ENCODE measurements around the gene TET2.
"Not testable (repeated sequence)": the region's sequence is repeated elsewhere in the genome, so short reads cannot be mapped to it uniquely, and the experiment has no call there.

Gene TET2

DNA sequence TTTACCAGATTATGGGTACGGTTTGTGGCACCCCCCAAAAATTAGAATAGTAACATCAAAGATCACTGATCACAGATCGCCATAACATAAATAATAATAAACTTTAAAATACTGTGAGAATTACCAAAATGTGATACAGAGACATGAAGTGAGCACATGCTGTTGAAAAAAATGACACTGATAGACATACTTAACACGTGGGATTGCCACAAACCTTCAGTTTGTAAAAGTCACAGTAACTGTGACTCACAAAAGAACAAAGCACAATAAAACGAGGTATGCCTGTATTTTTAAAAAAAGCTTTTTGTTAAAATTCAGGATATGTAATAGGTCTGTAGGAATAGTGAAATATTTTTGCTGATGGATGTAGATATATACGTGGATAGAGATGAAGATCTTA, 93.4 kb downstream of the TET2 start:
- no peak for DNase-seq

DNA sequence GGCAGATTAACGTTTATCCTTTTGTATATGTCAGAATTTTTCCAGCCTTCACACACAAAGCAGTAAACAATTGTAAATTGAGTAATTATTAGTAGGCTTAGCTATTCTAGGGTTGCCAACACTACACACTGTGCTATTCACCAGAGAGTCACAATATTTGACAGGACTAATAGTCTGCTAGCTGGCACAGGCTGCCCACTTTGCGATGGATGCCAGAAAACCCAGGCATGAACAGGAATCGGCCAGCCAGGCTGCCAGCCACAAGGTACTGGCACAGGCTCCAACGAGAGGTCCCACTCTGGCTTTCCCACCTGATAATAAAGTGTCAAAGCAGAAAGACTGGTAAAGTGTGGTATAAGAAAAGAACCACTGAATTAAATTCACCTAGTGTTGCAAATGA, 94.8 kb downstream of the TET2 start:
- no peak for DNase-seq

DNA sequence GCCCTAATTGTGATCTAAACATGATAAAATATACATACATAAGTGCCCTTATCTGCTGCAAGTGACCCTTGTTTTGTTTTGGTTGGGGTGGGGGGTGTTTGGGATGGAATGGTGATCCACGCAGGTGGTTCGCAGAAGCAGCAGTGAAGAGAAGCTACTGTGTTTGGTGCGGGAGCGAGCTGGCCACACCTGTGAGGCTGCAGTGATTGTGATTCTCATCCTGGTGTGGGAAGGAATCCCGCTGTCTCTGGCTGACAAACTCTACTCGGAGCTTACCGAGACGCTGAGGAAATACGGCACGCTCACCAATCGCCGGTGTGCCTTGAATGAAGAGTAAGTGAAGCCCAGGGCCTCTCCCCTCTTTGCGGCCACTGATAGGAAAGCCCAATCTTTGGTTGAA, 96.8 kb downstream of the TET2 start:
- no peak for DNase-seq

DNA sequence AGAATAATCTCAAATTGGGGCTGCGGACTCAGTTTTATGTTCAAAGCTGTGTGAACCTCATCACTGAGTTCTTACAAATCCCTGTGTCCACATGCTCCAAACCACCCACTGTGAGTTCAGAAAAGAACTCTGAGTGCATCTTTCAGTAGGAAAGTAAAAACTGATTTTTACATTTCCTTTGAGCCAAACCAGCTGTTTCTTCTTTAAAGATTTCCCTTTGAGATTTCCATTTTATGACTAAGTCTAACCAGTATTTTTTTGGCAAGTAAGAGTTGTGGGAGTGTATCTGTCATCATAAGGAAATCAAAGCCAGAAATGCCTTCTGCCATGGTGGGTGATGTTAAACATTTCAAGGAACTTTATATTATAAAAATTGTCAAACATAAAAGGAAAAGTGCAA, 100.0 kb downstream of the TET2 start:
- DNase-seq, result no peak

DNA sequence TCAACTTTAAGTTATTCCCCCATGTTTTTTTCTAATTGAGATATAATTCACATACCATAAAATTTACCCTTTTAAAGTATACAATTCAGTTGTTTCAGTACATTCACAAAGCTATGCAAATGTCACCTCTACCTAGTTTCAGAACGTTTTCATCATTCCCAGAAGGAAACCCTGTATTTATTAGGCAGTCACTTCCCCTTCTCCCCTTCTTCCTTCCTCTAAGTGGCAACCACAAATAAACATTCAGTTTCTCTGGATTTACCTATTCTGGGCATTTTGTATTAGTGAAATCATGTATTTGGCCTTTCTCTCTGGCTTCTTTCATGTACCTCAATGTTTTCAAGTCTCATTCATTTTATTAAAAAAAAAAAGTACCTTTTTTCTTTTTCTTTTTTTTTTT, 101.9 kb downstream of the TET2 start:
- no peak for DNase-seq

DNA sequence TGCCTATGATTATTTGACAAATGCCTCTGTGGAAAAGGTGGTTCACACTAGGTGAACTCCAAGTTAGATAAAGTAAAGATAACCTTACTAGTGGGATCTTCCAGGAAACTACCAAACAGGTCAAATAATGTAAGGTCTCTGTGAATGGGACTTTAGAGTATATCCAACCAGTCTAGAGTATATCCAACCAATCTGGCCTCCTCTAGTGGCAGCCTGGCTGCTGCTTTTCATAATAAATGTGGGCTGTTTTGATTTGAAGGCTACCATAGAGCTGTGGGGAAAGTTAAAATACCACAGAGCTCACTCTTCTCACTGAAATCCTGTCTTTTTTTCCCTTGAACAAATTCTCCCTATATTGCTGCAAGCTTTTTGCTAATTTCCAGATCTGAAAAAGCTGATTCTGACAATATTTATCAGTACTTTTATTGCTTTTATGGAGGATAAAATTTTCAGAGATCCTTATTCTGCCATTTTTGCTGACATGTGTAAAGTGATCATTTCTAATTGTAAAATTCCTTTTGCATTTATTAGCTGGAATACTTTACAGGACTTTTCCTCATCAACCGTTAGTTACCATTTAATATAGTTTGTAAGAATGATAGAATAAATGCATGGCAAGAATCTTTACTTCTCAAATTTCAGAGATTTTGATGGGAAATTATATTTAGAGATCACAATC, 111.3 kb downstream of the TET2 start:
- DNase-seq, result no peak

DNA sequence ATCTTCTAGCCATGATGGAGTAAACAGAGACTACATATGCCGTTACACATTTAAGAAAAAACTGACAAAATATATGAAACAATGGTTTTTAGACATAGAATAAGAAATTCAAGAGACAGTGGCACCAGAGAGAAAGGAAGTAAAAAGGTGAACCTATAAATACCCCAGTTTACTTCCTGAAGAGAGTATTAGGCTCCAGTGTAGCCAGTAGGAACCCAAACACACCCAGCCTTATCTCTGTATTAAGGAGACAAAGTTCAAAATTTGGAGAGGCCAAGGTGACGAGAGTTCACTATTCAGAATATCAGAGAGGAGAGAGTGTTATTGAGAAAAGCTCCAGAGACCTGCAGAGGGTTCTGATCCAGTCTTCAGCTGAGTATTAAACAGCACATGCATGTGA, 119.0 kb downstream of the TET2 start:
- DNase-seq, result no peak

DNA sequence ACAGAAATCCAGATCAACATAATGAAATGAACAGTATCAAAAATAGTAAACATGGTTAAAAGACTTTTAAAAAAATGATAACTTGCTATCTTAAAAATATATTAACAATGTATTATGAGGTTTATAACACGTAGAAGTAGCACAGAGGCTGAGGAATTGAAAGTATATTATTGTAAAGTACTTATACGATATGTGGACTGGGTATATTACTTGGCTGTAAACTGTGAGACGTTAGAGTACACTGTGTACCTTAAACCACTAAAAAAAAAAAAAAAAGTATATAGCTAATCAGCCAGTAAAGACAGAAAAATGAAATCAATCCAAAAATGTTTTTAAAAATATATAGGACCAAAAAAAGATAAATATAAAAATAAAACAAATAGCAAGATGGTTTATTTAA, 120.6 kb downstream of the TET2 start:
- no peak for DNase-seq

DNA sequence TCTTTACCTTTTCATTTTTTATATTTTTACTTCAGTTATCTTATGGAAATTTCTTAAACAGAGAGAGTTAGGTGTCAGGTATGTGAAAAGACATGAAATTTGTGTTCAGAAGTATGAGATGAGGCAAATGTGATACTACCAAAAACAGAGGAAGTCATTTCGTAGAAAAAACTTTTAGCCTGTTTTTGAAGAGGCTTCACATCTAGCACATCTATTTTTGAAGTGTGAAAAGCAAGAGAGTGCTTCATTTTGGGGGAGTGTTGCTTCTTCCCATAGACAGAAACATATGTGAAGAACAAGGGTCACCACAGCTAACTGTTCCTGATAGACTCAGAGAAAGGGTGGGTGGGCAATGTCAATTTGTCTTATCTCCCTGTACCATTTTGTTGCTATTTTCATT, 125.3 kb downstream of the TET2 start:
- DNase-seq, result no peak

DNA sequence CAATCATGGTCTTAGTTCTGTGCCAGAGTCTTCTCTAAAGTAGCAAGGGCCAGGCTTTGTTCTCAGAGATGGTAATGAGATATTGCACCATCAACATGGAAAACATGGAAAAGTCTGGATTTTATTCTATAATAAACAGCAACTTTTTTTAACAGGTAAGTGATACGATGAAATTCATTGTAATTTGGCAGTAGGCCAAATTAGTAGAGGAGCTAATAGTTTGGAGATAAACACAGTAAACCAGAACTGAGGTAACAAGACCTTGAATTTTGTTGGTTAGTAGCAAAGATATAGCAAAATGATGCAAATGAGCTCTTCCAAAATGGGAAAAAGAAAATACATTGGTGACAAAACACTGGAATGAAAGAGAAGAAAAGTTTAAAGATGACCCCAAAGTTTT, 126.6 kb downstream of the TET2 start:
- no peak for DNase-seq

DNA sequence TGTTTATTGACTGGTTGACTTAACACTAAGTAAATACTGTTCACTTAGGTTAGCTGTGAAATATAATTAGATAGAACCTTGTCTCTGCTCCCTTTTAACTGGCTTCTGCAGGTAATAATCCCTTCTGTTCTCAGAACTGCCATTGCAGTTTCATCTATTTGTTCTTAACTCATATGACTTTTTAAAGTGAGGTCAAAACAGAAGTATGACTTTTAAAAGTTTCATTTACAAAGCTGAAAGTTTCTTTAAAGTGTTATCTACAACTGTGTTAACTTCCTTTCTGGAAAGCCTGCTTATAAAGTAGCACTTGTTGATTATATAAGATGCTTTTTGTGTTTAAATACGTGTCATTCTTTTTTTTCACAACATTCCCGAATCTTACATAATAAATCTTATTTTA, 127.4 kb downstream of the TET2 start:
- DNase-seq, result no peak

DNA sequence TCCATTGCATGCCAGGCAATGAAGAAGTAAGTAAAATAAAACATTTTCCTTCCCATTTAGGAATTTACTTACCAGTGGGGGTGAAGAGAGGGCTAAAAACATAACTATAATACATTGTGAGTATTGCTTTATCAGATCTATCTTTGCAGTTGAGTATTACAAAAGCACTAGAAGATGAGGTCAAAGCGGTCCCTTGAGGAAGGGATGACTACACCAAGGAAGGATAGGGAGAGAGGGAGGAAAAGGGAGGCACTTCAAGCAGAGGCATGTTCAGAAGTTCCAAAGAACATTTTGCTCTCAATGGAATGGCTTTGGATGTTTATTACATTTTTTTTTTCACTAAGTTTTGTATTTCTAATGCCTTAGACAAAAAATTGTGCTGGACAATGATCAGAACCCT, 127.8 kb downstream of the TET2 start:
- DNase-seq, result no peak

DNA sequence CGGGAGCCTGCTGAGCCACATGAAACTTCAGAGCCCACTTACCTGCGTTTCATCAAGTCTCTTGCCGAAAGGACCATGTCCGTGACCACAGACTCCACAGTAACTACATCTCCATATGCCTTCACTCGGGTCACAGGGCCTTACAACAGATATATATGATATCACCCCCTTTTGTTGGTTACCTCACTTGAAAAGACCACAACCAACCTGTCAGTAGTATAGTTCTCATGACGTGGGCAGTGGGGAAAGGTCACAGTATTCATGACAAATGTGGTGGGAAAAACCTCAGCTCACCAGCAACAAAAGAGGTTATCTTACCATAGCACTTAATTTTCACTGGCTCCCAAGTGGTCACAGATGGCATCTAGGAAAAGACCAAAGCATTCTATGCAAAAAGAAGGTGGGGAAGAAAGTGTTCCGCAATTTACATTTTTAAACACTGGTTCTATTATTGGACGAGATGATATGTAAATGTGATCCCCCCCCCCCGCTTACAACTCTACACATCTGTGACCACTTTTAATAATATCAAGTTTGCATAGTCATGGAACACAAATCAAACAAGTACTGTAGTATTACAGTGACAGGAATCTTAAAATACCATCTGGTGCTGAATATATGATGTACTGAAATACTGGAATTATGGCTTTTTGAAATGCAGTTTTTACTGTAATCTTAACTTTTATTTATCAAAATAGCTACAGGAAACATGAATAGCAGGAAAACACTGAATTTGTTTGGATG, 129.9 kb downstream of the TET2 start:
- DNase-seq, result no peak

DNA sequence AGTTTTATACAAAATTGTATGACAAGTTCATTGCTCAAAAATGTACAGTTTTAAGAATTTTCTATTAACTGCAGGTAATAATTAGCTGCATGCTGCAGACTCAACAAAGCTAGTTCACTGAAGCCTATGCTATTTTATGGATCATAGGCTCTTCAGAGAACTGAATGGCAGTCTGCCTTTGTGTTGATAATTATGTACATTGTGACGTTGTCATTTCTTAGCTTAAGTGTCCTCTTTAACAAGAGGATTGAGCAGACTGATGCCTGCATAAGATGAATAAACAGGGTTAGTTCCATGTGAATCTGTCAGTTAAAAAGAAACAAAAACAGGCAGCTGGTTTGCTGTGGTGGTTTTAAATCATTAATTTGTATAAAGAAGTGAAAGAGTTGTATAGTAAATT, 131.0 kb downstream of the TET2 start:
- DNase-seq, result no peak

DNA sequence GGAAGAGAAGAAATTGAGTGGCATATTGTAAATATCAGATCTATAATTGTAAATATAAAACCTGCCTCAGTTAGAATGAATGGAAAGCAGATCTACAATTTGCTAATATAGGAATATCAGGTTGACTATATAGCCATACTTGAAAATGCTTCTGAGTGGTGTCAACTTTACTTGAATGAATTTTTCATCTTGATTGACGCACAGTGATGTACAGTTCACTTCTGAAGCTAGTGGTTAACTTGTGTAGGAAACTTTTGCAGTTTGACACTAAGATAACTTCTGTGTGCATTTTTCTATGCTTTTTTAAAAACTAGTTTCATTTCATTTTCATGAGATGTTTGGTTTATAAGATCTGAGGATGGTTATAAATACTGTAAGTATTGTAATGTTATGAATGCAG, 132.6 kb downstream of the TET2 start:
- no peak for DNase-seq

DNA sequence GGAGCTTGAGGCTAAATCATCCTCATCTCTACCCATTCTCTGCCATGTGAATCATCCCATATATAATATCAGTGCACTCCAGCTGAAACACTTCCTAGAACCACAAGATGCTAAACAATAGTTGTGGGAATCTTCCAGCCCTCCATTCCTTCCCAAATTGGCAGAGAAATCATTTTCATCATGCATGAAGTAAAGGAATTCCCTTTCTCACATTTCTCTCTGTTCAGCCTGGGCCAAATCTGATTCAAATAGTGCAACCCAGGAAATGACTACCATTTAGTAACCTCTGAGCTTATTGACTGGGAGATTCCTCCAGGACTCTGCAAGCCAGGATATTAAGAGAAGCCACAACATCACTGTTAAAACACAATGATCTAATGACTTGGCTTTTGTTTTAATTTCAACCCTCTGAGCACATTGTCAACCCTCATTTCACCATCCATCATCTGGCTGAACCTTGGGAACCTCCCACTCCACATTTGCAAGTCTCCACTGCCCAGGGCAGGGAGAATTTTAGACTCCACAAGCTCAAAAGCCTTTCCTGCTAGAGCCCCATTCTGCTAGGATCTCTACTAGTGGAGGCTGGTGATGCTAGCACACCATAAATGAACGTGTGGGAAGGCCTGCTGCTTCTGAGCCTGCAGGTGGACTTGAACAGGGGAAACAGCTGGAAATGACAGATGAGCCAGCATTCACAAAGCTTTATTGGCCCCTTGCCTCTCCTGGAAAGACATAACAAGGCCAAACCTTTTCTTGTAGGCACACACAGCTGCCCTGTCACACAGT, 133.9 kb downstream of the TET2 start:
- DNase-seq, result no peak

DNA sequence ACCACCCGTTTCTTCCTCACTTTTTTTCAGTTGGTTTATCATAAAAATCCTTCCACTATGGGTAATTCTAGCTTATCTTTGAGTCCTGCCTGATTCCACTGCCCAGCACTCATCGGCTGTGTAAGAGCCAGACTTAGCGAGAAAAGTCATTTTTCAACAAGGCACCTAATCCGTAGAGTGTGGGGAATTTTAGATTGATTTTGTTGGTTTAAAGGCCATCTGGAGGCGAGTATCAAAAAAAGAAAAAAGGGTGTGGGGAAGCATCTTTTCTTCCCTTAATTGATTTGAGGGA, 134.4 kb downstream of the TET2 start:
- no peak for DNase-seq

DNA sequence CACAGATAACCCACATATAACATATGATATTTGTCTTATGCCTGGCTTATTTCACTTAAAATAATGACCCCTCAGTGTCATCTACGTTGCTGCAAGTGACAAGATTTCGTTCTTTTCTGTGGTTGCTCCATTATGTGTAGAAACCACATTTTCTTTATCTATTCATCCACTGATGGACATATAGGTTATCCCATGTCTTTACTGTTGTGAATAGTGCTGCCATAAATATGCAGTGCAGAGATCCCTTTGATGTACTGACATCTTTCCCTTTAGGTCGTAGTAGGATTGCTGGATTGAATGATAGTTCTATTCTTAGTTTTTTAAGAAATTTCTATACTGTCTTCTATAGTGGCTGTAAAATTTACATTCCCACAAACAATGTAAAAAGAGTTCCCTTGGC, 135.8 kb downstream of the TET2 start:
- no peak for DNase-seq

DNA sequence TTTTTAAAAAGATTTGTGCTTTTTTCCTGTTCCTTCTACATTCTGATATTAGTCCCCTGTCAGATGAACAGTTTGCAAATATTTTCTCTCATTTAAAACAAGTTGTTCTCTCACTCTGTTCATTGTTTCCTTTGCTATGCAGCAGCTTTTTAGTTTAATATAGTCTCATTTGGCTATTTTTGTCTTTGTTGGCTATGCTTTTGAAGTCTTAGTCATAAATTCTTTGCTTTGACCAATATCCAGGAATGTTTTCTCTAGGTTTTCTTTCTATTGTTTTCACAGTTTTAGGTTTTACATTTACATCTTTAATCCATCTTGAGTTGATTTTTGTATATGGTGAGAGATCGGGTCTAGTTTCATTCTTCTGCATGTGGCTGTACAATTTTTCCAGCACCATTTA, 136.8 kb downstream of the TET2 start:
- no peak for DNase-seq

DNA sequence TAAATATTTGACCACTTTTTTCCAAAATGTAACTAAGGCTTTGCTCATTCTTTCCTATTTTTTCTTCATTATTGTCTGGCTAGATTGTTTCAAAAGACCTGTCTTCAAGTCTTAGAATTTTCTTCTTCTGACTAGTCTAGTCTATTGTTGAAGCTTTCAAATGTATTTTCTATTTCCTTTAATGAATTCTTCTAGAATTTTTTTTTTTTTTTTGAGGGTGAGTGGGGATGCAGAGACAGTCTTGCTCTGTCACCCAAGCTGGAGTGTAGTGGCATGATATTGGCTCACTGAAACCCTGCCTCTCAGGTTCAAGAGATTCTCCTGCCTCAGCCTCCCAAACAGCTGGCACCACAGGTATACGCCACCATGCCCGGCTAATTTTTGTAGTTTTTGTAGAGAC, 141.4 kb downstream of the TET2 start:
- no peak for DNase-seq

DNA sequence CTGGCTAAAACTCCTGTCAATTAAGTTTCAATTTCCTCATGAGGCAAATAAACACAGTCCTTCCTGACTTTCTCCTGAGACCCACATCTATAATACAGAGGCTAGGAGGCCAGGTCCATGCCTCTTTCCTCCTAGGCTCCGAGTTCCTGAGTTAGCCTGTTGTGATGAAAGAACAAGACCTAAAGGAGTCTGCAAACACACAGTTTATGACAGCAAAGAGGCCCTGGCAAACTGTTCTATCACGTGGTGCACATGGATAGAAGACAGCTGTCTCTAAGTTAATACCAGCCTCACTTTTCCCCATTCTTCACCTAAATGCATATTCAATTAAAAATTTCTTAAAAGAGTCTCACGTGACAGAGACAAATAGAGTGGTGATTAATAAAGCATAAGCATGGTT, 145.2 kb downstream of the TET2 start:
- DNase-seq, result no peak

DNA sequence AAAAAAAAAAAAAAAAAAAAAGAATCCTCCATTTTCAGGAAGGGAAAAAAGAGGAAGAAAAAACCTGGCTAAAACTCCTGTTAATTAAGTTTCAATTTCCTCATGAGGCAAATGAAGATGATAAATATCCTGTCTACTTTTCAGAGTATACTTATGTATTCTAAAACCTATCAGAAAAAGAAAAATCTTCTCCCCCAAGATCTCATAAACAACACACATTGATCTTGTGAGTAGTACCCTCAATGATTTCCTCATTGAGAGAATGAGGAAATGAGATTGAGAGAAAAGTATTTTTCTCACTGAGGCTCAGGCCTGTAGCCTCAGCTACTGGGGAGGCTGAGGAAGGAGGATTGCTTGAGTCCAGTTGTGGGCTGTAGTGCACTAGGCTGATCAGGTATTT, 146.7 kb downstream of the TET2 start:
- no peak for DNase-seq

DNA sequence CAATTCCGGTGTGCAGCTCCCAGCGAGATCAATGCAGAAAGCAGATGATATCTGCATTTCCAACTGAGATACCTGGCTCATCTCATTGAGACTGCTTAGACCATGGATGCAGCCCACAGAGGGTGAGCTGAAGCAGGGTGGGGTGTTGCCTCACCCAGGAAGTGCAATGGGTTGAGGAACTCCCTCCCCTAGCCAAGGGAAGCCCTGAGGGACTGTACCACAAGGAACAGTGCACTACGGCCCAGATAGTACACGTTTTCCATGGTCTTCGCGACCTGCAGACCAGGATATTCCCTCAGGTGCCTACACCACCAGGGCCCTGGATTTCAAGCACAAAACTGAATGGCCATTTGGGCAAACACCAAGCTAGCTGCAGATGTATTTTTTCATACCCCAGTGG, 150.0 kb downstream of the TET2 start:
- no peak for DNase-seq

DNA sequence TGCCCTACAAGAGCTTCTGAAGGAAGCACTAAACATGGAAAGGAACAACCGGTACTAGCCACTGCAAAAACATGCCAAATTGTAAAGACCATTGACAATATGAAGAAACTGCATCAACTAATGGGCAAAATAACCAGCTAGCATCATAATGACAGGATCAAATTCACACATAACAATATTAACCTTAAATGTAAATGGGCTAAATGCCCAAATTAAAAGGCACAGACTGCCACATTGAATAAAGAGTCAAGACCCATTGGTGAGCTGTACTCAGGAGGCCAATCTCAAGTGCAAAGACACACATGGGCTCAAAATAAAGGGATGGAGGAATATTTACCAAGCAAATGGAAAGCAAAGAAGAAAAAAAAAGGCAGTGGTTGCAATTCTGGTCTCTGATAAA, 152.4 kb downstream of the TET2 start:
- DNase-seq, result not testable (repeated sequence)

DNA sequence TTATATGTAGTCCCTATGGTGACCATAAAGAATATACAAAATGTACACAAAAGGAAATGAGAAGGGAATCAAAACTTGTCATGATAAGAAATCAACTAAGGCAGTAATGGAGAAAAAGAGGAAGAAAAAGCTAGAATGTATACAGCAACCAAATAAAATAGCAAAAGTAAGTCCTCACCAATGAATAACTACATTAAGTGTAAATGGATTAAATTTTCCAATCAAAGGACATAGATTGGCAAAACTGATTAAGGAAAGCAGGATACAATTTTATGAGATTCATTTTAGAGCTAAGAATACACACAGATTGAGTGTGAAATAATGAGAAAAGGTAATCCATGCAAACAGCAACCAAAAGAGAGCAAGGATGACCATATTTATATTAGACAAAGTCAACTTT, 157.4 kb downstream of the TET2 start:
- DNase-seq, result no peak
